Measurements from ENCODE around the gene ARHGEF3.

ARHGEF3 gene

GRCh38 chr3:56775838-56776555 is 25.8 kb downstream of the ARHGEF3 start:
- no peak for DNase-seq (ENCODE audit: low read depth)
- TF ChIP-seq CTCF (IDR thresholded peaks at IDR 0.05; ENCODE audit: low read depth, low read length) (no peak), MYC (IDR thresholded peaks at IDR 0.05; ENCODE audit: low read depth, low read length) (no peak), POLR2A (IDR thresholded peaks at IDR 0.05; ENCODE audit: extremely low read depth, insufficient read length) (no peak), MAX (IDR thresholded peaks at IDR 0.05; ENCODE audit: low read depth, low read length) (no peak)

GRCh38 chr3:56775445-56775837 is 26.3 kb downstream of the ARHGEF3 start:
- no peak for DNase-seq (ENCODE audit: low read depth)
- H3K4me3 ChIP-seq (ENCODE audit: low read depth, low read length): no peak overlapping the region
- TF ChIP-seq MYC (IDR thresholded peaks at IDR 0.05; ENCODE audit: low read depth, low read length) (no peak), CTCF (IDR thresholded peaks at IDR 0.05; ENCODE audit: low read depth, low read length) (no peak), MAX (IDR thresholded peaks at IDR 0.05; ENCODE audit: low read depth, low read length) (no peak), POLR2A (IDR thresholded peaks at IDR 0.05; ENCODE audit: extremely low read depth, insufficient read length) (no peak)

More at GRCh38 chr3:56775838-56776555, 25.8 kb downstream of the ARHGEF3 start:
- no peak overlapping the region for H3K4me3 ChIP-seq (ENCODE audit: low read depth, low read length)

- no peak overlapping the region for H3K4me3 ChIP-seq (ENCODE audit: low read depth, low read length)
- DNase-seq (ENCODE audit: low read depth): no peak
Observed at GRCh38 chr3:56773986-56774385, 27.8 kb downstream of the ARHGEF3 start.

GRCh38 chr3:56772952-56773938 is 28.5 kb downstream of the ARHGEF3 start:
- TF ChIP-seq MAX (IDR thresholded peaks at IDR 0.05; ENCODE audit: low read depth, low read length) (no peak), CTCF (IDR thresholded peaks at IDR 0.05; ENCODE audit: low read depth, low read length) (no peak), MYC (IDR thresholded peaks at IDR 0.05; ENCODE audit: low read depth, low read length) (no peak), POLR2A (IDR thresholded peaks at IDR 0.05; ENCODE audit: extremely low read depth, insufficient read length) (no peak)
- H3K4me3 ChIP-seq (ENCODE audit: low read depth, low read length): no peak overlapping the region
- DNase-seq (ENCODE audit: low read depth): no peak

More at GRCh38 chr3:56773986-56774385, 27.8 kb downstream of the ARHGEF3 start:
- no peak for TF ChIP-seq MYC (IDR thresholded peaks at IDR 0.05; ENCODE audit: low read depth, low read length)
- no peak for TF ChIP-seq MAX (IDR thresholded peaks at IDR 0.05; ENCODE audit: low read depth, low read length)
- TF ChIP-seq CTCF (IDR thresholded peaks at IDR 0.05; ENCODE audit: low read depth, low read length): no peak
- no peak for TF ChIP-seq POLR2A (IDR thresholded peaks at IDR 0.05; ENCODE audit: extremely low read depth, insufficient read length)

GRCh38 chr3:56771376-56771775 is 30.4 kb downstream of the ARHGEF3 start:
- DNase-seq (ENCODE audit: low read depth): no peak
- TF ChIP-seq MYC (IDR thresholded peaks at IDR 0.05; ENCODE audit: low read depth, low read length) (no peak), CTCF (IDR thresholded peaks at IDR 0.05; ENCODE audit: low read depth, low read length) (no peak), POLR2A (IDR thresholded peaks at IDR 0.05; ENCODE audit: extremely low read depth, insufficient read length) (no peak), MAX (IDR thresholded peaks at IDR 0.05; ENCODE audit: low read depth, low read length) (no peak)
- no peak overlapping the region for H3K4me3 ChIP-seq (ENCODE audit: low read depth, low read length)

Data from NB4 (cell line).